Heart right ventricle (tissue), 16 donors: ENCODE measurements around the gene ROR2. TPM values are rescaled to one million over a fixed set of nuclear protein-coding genes. Genes with fewer than 3 reads are reported as not detected.
"Not testable (repeated sequence)": the region's sequence is repeated elsewhere in the genome, so short reads cannot be mapped to it uniquely, and the experiment has no call there.

Source experiments
- ATAC-seq, 8 donors: fragments of 200-7000 bp; cut with Tn5 transposase; one replicate each; pipeline ENCODE4 v1.9.1; 2020; ENCODE audit warnings: mild to moderate bottlenecking in 8 of 8, moderate library complexity in 8 of 8, moderate number of reproducible peaks in 1 of 8
- DNase-seq, 2 donors: peaks; one replicate each; pipeline ENCODE4 v3.0.0-alpha.2; 2020
- H3K27ac ChIP-seq, 10 donors: fragments of 200-600 bp; sonication (generic) in 2 of 10; one replicate each; pipeline versions ENCODE4 v1.5.0 to v1.8.0; 2020 to 2022; ENCODE audit warnings: mild to moderate bottlenecking in 3 of 10
- H3K27me3 ChIP-seq, 7 donors: fragments of 200-600 bp; one replicate each; pipeline ENCODE4 v1.8.0; 2021 to 2022; ENCODE audit warnings: mild to moderate bottlenecking in 2 of 7
- H3K36me3 ChIP-seq, 9 donors: fragments of 200-600 bp; sonication (generic) in 1 of 9; one replicate each; pipeline versions ENCODE4 v1.5.0 to v1.8.0; 2020 to 2022; ENCODE audit warnings: mild to moderate bottlenecking in 2 of 9
- H3K4me1 ChIP-seq, 9 donors: fragments of 200-600 bp; sonication (generic) in 1 of 9; one replicate each; pipeline versions ENCODE4 v1.5.0 to v1.8.0; 2020 to 2022; ENCODE audit warnings: mild to moderate bottlenecking in 4 of 9
- H3K4me3 ChIP-seq, 10 donors: fragments of 200-600 bp; sonication (generic) in 2 of 10; one replicate each; pipeline versions ENCODE4 v1.5.0 to v1.8.0; 2020 to 2022; ENCODE audit warnings: mild to moderate bottlenecking in 7 of 10, moderate library complexity in 2 of 10
- H3K9me3 ChIP-seq, 11 donors: fragments of 200-600 bp in 10 of 11; sonication (generic) in 2 of 11; one replicate each; pipeline versions ENCODE4 v1.5.0 to v1.8.0; 2013 to 2022; ENCODE audit warnings: mild to moderate bottlenecking in 2 of 11, control low read depth in 1 of 11, moderate library complexity in 1 of 11
- WGBS, 2 donors: extraction: QIAGEN DNeasy Blood & Tissue Kit; methylation state at CpG; one replicate each; pipeline ENCODE4 v1.1.7; 2013; ENCODE audit warnings: inconsistent platforms in 1 of 2; 5-methylcytosine and 5-hydroxymethylcytosine counted together
- intact Hi-C, 10 donors: fragments of 100-400 bp; cut with DNase I; formaldehyde crosslinking; loops; one replicate each; pipeline versions ENCODE4 v1.11.1 to v1.14.2; 2022
- polyA plus RNA-seq, 2 donors: library from polyadenylated mRNA; stranded (reverse); fragments of 200-250 nt; gene quantifications; one replicate each; pipeline ENCODE4 v1.2.3, GENCODE V29; 2013
- total RNA-seq, 10 donors: library from RNA; stranded (reverse); fragmentation: NEBNext Ultra II Directional in 3 of 10; extraction: Animal tissue kit (Norgen Biotek cat#: 25700) in 3 of 10; gene quantifications; one replicate each; pipeline versions ENCODE4 v1.2.1 to v1.2.4, GENCODE V29; 2021 to 2023
- TF ChIP-seq, protein P1 (sequence below), 9 donors: fragments of 200-600 bp; sonication (generic) in 2 of 9; IDR thresholded peaks; one replicate each; pipeline versions ENCODE4 v1.5.0 to v1.8.0; 2021 to 2022; ENCODE audit warnings: antibody characterized with exemption in 9 of 9, mild to moderate bottlenecking in 5 of 9, moderate library complexity in 1 of 9
- donor health status: Arrhythmogenic right ventricular cardiomyopathy.
- donor health status: ischemic (EF 13 %, LVEDD 7.1; RV severe dilation, severe dysfunction).
- donor health status: healthy with polysubstance abuse.
- donor health status: DM: no; HTN: yes; CAD: no.
- donor health status: DM: no; HTN: no; CAD: no.
- donor health status: ischemic (EF 25% LVEDD 6.9; RV normal size, moderate dysfunction).
- donor health status: ischemic (EF 25% LVEDD 5.7; RV mildly dilated, moderate dysfunction).
- donor health status: healthy.
- donor health status: DM: yes; HTN: yes; CAD: no.
- donor health status: Ischemic cardiomyopathy.
- donor health status: ischemic (EF 35%, LVEDD 5.7; RV mildly dilated, moderate dysfunction).
- donor health status: nonischemic (EF 11% LVEDD 7.7; RV severe dilation, severe dysfunction).
- donor health status: DM: yes; HTN: yes; CAD: no.
- donor health status: PGD.
- donor health status: ischemic (EF 29% LVEDD 5.4; RV normal size, mild dysfunction).
- donor health status: nonischemic (EF 23%, LVEDD 6.1; RV moderate dilation, normal function).

ROR2 gene
- total and polyA plus RNA-seq, 12 donors: 0.11 to 1.4 (median 0.47) TPM

DNA sequence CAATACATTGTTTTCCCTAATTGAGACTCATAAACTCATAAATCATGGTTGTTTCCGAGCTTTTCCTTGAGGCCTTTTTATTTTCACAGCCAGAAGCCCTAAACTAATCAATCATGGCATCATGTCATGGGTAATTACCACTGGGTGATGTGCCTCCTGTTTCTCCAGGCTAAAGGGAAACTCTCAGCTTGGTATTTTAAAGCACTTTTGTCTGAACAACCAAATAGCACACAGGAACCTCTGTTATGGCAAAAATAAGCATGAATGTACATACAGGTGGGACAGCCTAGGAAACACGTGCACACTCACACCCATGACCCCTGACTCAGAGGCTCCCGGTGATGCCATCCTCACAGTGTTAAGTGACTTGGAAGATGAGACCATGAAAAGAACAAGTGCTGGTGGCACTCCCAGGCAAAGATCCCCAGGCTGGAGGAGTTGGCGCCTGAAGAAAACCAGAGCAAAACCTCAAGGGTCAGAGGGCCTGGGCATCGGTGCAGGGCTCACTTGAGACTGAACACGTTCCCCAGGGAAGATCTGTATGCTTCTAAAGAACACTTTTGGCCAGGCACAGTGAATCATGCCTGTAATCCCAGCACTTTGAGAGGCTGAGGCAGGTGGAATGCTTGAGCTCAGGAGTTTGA is 154.3 kb downstream of the ROR2 start:
- no peak overlapping the region for H3K4me3 ChIP-seq
- intact Hi-C loops: no loop called here
- H3K27me3 ChIP-seq: peaks cover 0 to 11% (median 0%) of the 10 kb centered on the region in 7 donors
- ATAC-seq: no peak
- H3K27ac ChIP-seq: no peak overlapping the region
- no peaks in the 10 kb centered on the region for H3K4me1 ChIP-seq
- WGBS, 2 donors: 61 to 64% methylated on average over 6 of the region's 6 CpGs
- no peaks in the 10 kb centered on the region for H3K9me3 ChIP-seq
- no peak for DNase-seq
- no peaks in the 10 kb centered on the region for H3K36me3 ChIP-seq
- TF ChIP-seq, protein P1, sequence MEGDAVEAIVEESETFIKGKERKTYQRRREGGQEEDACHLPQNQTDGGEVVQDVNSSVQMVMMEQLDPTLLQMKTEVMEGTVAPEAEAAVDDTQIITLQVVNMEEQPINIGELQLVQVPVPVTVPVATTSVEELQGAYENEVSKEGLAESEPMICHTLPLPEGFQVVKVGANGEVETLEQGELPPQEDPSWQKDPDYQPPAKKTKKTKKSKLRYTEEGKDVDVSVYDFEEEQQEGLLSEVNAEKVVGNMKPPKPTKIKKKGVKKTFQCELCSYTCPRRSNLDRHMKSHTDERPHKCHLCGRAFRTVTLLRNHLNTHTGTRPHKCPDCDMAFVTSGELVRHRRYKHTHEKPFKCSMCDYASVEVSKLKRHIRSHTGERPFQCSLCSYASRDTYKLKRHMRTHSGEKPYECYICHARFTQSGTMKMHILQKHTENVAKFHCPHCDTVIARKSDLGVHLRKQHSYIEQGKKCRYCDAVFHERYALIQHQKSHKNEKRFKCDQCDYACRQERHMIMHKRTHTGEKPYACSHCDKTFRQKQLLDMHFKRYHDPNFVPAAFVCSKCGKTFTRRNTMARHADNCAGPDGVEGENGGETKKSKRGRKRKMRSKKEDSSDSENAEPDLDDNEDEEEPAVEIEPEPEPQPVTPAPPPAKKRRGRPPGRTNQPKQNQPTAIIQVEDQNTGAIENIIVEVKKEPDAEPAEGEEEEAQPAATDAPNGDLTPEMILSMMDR (IDR thresholded peaks at IDR 0.05): no peak

DNA sequence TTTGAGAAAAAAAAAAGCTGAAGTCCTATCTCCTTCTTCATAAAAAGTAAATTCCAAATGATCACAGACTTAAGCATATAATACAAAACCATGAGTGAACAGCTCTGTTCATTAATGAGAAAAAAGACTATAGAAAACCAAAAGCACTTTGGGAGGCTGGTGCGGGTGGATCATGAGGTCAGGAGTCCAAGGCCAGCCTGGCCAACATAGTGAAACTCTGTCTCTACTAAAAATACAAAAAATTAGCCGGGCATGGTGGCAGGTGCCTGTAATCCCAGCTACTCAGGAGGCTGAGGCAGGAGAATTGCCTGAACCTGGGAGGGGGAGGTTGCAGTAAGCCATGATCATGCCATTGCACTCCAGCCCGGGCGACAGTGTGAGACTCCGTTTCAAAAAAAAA is 156.7 kb downstream of the ROR2 start:
- H3K27ac ChIP-seq, H3K4me3 ChIP-seq, H3K4me1 ChIP-seq, intact Hi-C loops, H3K9me3 ChIP-seq, DNase-seq, ATAC-seq, H3K27me3 ChIP-seq, H3K36me3 ChIP-seq: not testable (repeated sequence)
- WGBS, 2 donors: 91 to 98% methylated on average over 5 of the region's 5 CpGs

DNA sequence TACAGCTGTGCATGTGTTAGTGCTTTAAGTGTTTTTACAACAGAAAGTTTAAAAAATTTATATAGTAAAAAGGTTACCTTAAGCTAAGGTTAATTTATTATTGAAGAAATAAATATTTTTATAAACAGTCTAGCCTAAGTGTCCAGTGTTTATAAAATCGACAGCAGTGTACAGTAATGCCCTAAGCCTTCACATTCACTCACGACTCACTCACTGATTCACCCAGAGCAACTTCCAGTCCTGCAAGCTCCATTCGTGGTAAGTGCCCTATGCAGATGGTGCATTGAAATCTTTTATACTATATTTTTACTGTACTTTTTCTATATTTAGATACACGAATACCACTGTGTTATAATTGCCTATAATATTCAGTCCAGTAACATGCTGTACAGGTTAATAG is 159.1 kb downstream of the ROR2 start:
- no peak overlapping the region for H3K4me3 ChIP-seq
- TF ChIP-seq, protein P1 (IDR thresholded peaks at IDR 0.05): no peak
- ATAC-seq (no peak), DNase-seq (no peak)
- no peaks in the 10 kb centered on the region for H3K4me1 ChIP-seq
- WGBS, 2 donors: 72 to 74% methylated on average over 4 of the region's 4 CpGs
- no peak overlapping the region for H3K27ac ChIP-seq
- no peaks in the 10 kb centered on the region for H3K36me3 ChIP-seq
- peaks cover 0 to 13% (median 3%) of the 10 kb centered on the region in 11 donors for H3K9me3 ChIP-seq
- intact Hi-C loops: no loop called here
- no peaks in the 10 kb centered on the region for H3K27me3 ChIP-seq

DNA sequence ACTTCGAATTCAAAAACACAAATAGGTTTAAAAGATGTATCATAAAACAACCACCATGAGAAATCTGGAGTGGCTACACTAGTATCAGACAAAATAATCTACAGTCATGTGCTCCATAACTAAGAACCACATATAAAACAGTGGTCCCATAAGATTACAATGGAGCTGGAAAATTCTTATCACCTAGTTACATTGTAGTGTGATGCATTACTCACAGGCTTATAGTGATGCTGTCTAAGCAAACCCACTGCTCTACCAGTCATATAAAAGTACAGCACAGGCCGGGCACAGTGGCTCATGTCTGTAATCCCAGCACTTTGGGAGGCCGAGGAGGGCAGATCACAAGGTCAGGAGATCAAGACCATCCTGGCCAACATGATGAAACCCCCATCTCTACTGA is 160.1 kb downstream of the ROR2 start:
- TF ChIP-seq, protein P1 (IDR thresholded peaks at IDR 0.05): no peak
- H3K27ac ChIP-seq: no peak overlapping the region

DNA sequence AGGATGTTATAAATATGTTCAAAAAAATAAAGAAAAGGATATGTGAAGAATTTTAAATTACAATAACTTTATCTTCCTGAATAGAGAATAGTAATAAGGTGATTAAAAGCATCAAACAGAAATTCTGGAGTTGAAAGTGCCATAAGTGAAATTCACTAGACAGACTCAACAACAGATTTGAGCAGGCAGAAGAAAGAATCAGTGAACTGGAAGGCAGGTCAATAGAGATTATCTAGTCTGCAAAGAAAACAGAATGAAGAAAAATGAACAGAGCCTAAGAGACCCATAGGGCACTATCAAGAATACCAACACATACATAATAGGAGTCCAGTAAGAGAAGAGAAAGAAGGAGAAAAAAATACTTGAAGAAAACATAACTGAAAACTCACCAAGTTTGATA is 162.1 kb downstream of the ROR2 start:
- Histone ChIP-seq H3K27ac (no peak overlapping the region), H3K36me3 (no peaks in the 10 kb centered on the region), H3K4me1 (no peaks in the 10 kb centered on the region), H3K4me3 (no peak overlapping the region), H3K9me3 (peaks cover 0 to 15% (median 3%) of the 10 kb centered on the region in 11 donors), H3K27me3 (peaks cover 0 to 12% (median 3%) of the 10 kb centered on the region in 7 donors)
- TF ChIP-seq, protein P1 (IDR thresholded peaks at IDR 0.05): no peak
- DNase-seq (no peak), ATAC-seq (no peak)
- intact Hi-C loops: no loop called here

More for the DNA sequence above, 160.1 kb downstream of the ROR2 start:
- H3K4me3 ChIP-seq: no peak overlapping the region
- intact Hi-C loops: no loop called here
- peaks cover 0 to 13% (median 3%) of the 10 kb centered on the region in 11 donors for H3K9me3 ChIP-seq
- DNase-seq (no peak), ATAC-seq (no peak)
- 86 to 89% methylated on average over 3 of the region's 3 CpGs for WGBS, 2 donors
- no peaks in the 10 kb centered on the region for H3K4me1 ChIP-seq
- no peaks in the 10 kb centered on the region for H3K36me3 ChIP-seq
- no peaks in the 10 kb centered on the region for H3K27me3 ChIP-seq
